Chondrocyte (in vitro differentiated cells): ENCODE results near the gene HUNK. TPM values are rescaled to one million over a fixed set of nuclear protein-coding genes. Genes with fewer than 3 reads are reported as not detected.

Source experiments
- DNase-seq: peaks from one replicate; pipeline ENCODE4 v3.0.0; 2021; ENCODE audit warnings: mixed read lengths, low spot score
- H3K27ac Mint-ChIP-seq: one replicate; pipeline ENCODE4 v1.8.0; 2021; ENCODE audit warnings: mild to moderate bottlenecking, moderate library complexity, mixed read lengths; ENCODE audit not compliant: unreplicated experiment
- H3K27me3 Mint-ChIP-seq: 2 replicates; pipeline ENCODE4 v1.8.0; 2021; ENCODE audit warnings: low read depth, mixed read lengths
- H3K36me3 Mint-ChIP-seq: 2 replicates; pipeline ENCODE4 v1.8.0; 2021; ENCODE audit warnings: low read depth, mixed read lengths
- H3K4me1 Mint-ChIP-seq: 2 replicates; pipeline ENCODE4 v1.8.0; 2021; ENCODE audit warnings: low read depth, mild to moderate bottlenecking, mixed read lengths
- H3K4me3 Mint-ChIP-seq: one replicate; pipeline ENCODE4 v1.8.0; 2021; ENCODE audit warnings: mild to moderate bottlenecking, moderate library complexity, mixed read lengths; ENCODE audit not compliant: unreplicated experiment
- H3K9me3 Mint-ChIP-seq: 2 replicates; pipeline ENCODE4 v1.8.0; 2021; ENCODE audit warnings: low read depth, mixed read lengths
- total RNA-seq: library from RNA; stranded (reverse); gene quantifications from 3 replicates; pipeline ENCODE4 v1.2.1, GENCODE V29; 2021
- TF ChIP-seq, protein P1 (sequence below): fragments of 200-600 bp; sonication (generic); IDR thresholded peaks from 2 replicates; pipeline ENCODE4 v1.5.0; 2021; ENCODE audit warnings: antibody characterized with exemption, mild to moderate bottlenecking, moderate library complexity

HUNK gene
- total RNA-seq, 1 donor from 2014 or later: 1.6 TPM

DNA sequence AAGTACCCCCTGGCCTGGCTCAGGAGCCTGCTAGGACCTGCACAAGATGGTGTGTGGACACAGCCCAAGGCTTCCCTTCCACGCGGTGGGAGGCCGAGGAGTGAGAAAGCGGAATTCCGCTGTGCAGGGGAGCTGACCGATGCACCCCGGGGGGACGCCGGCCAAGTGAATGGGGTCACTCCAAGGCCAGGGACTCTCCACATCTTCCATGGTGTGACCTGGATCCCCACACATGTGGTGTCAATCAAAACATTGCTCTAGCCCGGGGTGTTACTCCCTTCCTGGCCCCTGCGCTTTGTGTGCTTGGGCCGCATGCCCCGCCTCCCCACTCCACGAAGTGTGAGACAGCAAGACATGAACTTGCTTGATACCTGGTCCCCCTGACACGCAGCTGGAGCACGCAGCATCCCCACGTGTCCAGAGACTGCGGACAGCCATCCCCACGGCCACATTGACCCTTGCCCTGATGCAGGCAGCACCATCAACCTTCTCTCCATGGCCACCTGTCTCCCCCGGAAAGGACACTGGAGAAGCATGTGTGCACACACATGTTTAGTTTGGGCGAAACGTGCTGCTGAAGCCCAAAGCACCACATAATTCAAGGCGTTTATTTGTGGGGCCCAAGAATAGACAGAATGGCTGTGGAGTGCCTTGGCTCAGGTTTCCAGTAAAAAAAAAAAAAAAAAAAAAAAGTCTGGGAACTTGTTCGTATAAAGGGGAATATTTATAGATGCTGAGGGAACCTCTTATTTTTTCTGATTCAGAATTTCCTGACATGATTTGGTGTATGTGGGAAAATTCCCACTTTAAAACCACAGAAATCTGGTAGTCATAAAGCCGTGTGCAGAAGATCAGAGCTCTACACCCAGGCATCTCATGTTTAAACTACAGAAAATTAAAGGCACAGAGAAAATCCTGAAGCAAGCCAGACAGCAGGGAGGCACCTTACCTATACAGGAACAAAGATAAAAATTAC lies 171.7 kb downstream of the HUNK start:
- Mint-ChIP-seq H3K4me3 (no peak overlapping the region), H3K4me1 (peaks cover 17% of the 10 kb centered on the region), H3K9me3 (peaks cover 12% of the 10 kb centered on the region), H3K27me3 (peaks cover 10% of the 10 kb centered on the region), H3K27ac (peak overlapping the region; percentile 49), H3K36me3 (peaks cover 5% of the 10 kb centered on the region)
- TF ChIP-seq, protein P1, sequence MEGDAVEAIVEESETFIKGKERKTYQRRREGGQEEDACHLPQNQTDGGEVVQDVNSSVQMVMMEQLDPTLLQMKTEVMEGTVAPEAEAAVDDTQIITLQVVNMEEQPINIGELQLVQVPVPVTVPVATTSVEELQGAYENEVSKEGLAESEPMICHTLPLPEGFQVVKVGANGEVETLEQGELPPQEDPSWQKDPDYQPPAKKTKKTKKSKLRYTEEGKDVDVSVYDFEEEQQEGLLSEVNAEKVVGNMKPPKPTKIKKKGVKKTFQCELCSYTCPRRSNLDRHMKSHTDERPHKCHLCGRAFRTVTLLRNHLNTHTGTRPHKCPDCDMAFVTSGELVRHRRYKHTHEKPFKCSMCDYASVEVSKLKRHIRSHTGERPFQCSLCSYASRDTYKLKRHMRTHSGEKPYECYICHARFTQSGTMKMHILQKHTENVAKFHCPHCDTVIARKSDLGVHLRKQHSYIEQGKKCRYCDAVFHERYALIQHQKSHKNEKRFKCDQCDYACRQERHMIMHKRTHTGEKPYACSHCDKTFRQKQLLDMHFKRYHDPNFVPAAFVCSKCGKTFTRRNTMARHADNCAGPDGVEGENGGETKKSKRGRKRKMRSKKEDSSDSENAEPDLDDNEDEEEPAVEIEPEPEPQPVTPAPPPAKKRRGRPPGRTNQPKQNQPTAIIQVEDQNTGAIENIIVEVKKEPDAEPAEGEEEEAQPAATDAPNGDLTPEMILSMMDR: no peak
- no peak for DNase-seq

DNA sequence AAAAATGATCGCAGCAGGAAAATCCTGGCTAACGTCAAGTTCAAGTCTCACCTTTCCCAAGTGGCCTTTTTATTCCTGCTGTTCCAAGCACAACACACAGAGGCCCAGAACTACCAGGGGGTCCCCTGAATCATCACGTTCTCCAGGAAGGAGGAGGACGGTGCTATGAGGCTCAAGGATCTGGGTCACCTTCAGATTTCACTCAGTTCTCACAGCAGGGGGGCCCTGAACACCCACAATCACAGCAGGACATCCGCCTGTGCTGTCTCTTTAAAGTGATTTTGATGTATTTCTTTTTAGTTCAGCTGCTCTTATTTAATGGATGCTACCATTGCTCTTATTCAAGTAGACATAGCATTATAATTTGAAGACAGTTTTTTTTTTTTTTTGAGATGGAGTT lies 173.4 kb downstream of the HUNK start:
- peaks cover 4% of the 10 kb centered on the region for H3K27me3 Mint-ChIP-seq
- peaks cover 2% of the 10 kb centered on the region for H3K9me3 Mint-ChIP-seq
- TF ChIP-seq, protein P1: no peak
- H3K4me3 Mint-ChIP-seq: no peak overlapping the region
- H3K27ac Mint-ChIP-seq: no peak overlapping the region
- no peak for DNase-seq
- peaks cover under 1% of the 10 kb centered on the region for H3K36me3 Mint-ChIP-seq
- peaks cover 17% of the 10 kb centered on the region for H3K4me1 Mint-ChIP-seq

DNA sequence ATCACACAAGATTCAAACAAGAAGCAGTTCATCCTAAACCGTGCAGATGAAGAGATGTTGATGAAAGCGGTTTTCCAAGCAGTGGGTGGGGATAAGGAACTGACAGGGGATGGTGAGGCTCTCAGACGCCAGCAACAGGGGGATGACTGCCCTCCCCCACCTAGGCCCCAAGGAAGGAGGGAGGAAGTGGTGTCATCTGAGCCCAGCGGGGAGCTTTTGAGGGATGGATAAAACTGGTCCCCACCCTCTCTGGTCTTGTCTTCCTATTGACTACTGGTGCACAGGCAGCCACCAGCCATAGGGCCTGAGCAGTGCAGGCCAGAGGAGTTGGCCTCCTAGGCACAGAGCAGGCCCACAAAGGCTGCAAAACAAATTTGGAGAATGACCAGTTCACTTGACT lies 175.5 kb downstream of the HUNK start:
- Mint-ChIP-seq H3K4me3 (no peak overlapping the region), H3K36me3 (peaks cover 3% of the 10 kb centered on the region), H3K9me3 (peaks cover 16% of the 10 kb centered on the region), H3K27me3 (no peaks in the 10 kb centered on the region), H3K4me1 (peaks cover 17% of the 10 kb centered on the region), H3K27ac (no peak overlapping the region)
- no peak for DNase-seq
- TF ChIP-seq, protein P1: no peak

Other genes with a start within 250 kb of the HUNK start
- gene SOD1, start 213.3 kb upstream of the HUNK start, total RNA-seq: 179 to 238 TPM (median 188 TPM) in 3 replicates
- 22.0 to 28.0 TPM (median 23.1 TPM) in 3 replicates for gene SCAF4, start 140.9 kb upstream of the HUNK start, total RNA-seq